NCI-H510A treated with DMSO at 0.1 percent for 48 hours (cell line): Measurements from ENCODE around the gene PTTG1.

Source experiments
- DNase-seq: peaks from one replicate; lab custom pipeline; 2025; lab: John Stamatoyannopoulos, UW

PTTG1 gene

GRCh38 chr5:160455600-160455999, 33.9 kb downstream of the PTTG1 start:
- no peak for DNase-seq

GRCh38 chr5:160456480-160457177, 35.0 kb downstream of the PTTG1 start:
- no peak for DNase-seq

- no peak for DNase-seq
Measured at GRCh38 chr5:160457252-160457651, 35.6 kb downstream of the PTTG1 start.

GRCh38 chr5:160458806-160459800, 37.4 kb downstream of the PTTG1 start:
- DNase-seq: no peak

GRCh38 chr5:160460377-160461049, 38.9 kb downstream of the PTTG1 start:
- DNase-seq: no peak

GRCh38 chr5:160461378-160461777, 39.7 kb downstream of the PTTG1 start:
- DNase-seq: no peak

- no peak for DNase-seq
Measured at GRCh38 chr5:160462167-160462566, 40.5 kb downstream of the PTTG1 start.

GRCh38 chr5:160463227-160463626, 41.6 kb downstream of the PTTG1 start:
- no peak for DNase-seq

- no peak for DNase-seq
Measured at GRCh38 chr5:160463740-160464465, 42.2 kb downstream of the PTTG1 start.

- DNase-seq: no peak
Measured at GRCh38 chr5:160464466-160464797, 42.8 kb downstream of the PTTG1 start.

GRCh38 chr5:160466116-160466515, 44.5 kb downstream of the PTTG1 start:
- no peak for DNase-seq

GRCh38 chr5:160466889-160467554, 45.4 kb downstream of the PTTG1 start:
- DNase-seq: no peak

GRCh38 chr5:160467555-160468362, 46.1 kb downstream of the PTTG1 start:
- DNase-seq: no peak

GRCh38 chr5:160468363-160468975, 46.8 kb downstream of the PTTG1 start:
- no peak for DNase-seq

- DNase-seq: no peak
Measured at GRCh38 chr5:160469156-160470144, 47.8 kb downstream of the PTTG1 start.

- DNase-seq: no peak
Measured at GRCh38 chr5:160470437-160471361, 49.0 kb downstream of the PTTG1 start.

- DNase-seq: no peak
Measured at GRCh38 chr5:160471761-160472160, 50.1 kb downstream of the PTTG1 start.

- no peak for DNase-seq
Measured at GRCh38 chr5:160472482-160472881, 50.8 kb downstream of the PTTG1 start.
